GM12878 (cell line): ENCODE data around the gene MCTP2. TPM values are rescaled to one million over a fixed set of nuclear protein-coding genes. Genes with fewer than 3 reads are reported as not detected.

Source experiments
- ATF7 ChIP-seq: fragments of 450-650 bp; IDR thresholded peaks from 2 replicates; pipeline ENCODE4 v1.6.1; 2016; ENCODE audit warnings: low read depth, mild to moderate bottlenecking
- BCL11A ChIP-seq: IDR thresholded peaks from 2 replicates; pipeline ENCODE4 v1.6.1; 2011; ENCODE audit warnings: low read depth, low read length
- E4F1 ChIP-seq: fragments of 450-650 bp; IDR thresholded peaks from 2 replicates; pipeline ENCODE4 v1.6.1; 2018; ENCODE audit warnings: borderline replicate concordance, mild to moderate bottlenecking; ENCODE audit not compliant: partially characterized antibody
- FOXK2 ChIP-seq: fragments of 450-650 bp; IDR thresholded peaks from 2 replicates; pipeline ENCODE4 v1.6.1; 2017; ENCODE audit warnings: mild to moderate bottlenecking, moderate library complexity
- HDAC6 ChIP-seq: fragments of 200-600 bp; sonication (generic); IDR thresholded peaks from one replicate; pipeline ENCODE4 v1.8.0; 2017; ENCODE audit warnings: antibody characterized with exemption; ENCODE audit not compliant: unreplicated experiment
- MEF2B ChIP-seq: fragments of 450-650 bp; IDR thresholded peaks from 2 replicates; pipeline ENCODE4 v1.6.1; 2018; ENCODE audit warnings: mild to moderate bottlenecking, moderate library complexity; ENCODE audit not compliant: partially characterized antibody, poor library complexity, severe bottlenecking
- MYC ChIP-seq: IDR thresholded peaks from 2 replicates; pipeline ENCODE4 v1.6.1; 2011; ENCODE audit warnings: mild to moderate bottlenecking, low read length, moderate library complexity, inconsistent platforms; ENCODE audit not compliant: insufficient read depth, insufficient replicate concordance, insufficient read length, severe bottlenecking
- NR2F1 ChIP-seq: fragments of 450-650 bp; conservative IDR thresholded peaks from 2 replicates; pipeline ENCODE4 v1.6.1; 2017; ENCODE audit warnings: mild to moderate bottlenecking
- POLR2AphosphoS2 ChIP-seq: IDR thresholded peaks from 2 replicates; pipeline ENCODE4 v1.6.1; 2011; ENCODE audit warnings: low read depth, mild to moderate bottlenecking, low read length, improper control_type of control experiment, moderate library complexity
- RBBP5 ChIP-seq: fragments of 200-600 bp; sonication (generic); conservative IDR thresholded peaks from 2 replicates; pipeline ENCODE4 v1.6.1; 2016
- SMARCA5 ChIP-seq: fragments of 450-650 bp; IDR thresholded peaks from 2 replicates; pipeline ENCODE4 v1.6.1; 2017; ENCODE audit warnings: mild to moderate bottlenecking
- SP1 ChIP-seq: IDR thresholded peaks from one replicate; pipeline ENCODE4 v1.6.1; 2011; ENCODE audit warnings: low read depth, low read length
- SREBF2 ChIP-seq: IDR thresholded peaks from 2 replicates; pipeline ENCODE4 v1.6.1; 2012; ENCODE audit warnings: mild to moderate bottlenecking, low read length
- TAF1 ChIP-seq: IDR thresholded peaks from 2 replicates; pipeline ENCODE4 v1.6.1; 2011; ENCODE audit warnings: mild to moderate bottlenecking, low read depth, low read length, borderline replicate concordance
- TCF3 ChIP-seq: IDR thresholded peaks from 2 replicates; pipeline ENCODE4 v1.6.1; 2012; ENCODE audit warnings: low read depth, mild to moderate bottlenecking, low read length, borderline replicate concordance; ENCODE audit not compliant: insufficient read depth
- YBX1 ChIP-seq: fragments of 450-650 bp; IDR thresholded peaks from 2 replicates; pipeline ENCODE4 v1.6.1; 2016; ENCODE audit warnings: antibody characterized with exemption
- polyA plus RNA-seq, 11 experiments: library from polyadenylated mRNA; depleted of rRNA in 4 of 11; unstranded in 6 of 11; stranded (reverse) in 5 of 11; fragments of >200 nt; fragmentation: Nextera tagmentation in 4 of 11; fragmentation: Illumina TruSeq in 1 of 11; extraction: Ambion mirVana in 4 of 11; extraction: Trizol in 1 of 11; gene quantifications; 1 replicate in 1 of 11; 2 replicates in 10 of 11; pipeline versions ENCODE4 v1.2.1 to v1.2.3, GENCODE V29; 2011 to 2016; ENCODE audit warnings: inconsistent platforms in 2 of 11, missing spikeins in 2 of 11, low read depth in 1 of 11
- total RNA-seq, 4 experiments: library from RNA; depleted of rRNA in 3 of 4; stranded (reverse); fragments of >200 nt in 3 of 4; fragmentation: Illumina TruSeq in 1 of 4; extraction: Trizol in 1 of 4; gene quantifications; 2 replicates each; pipeline versions ENCODE4 v1.2.1 to v1.2.3, GENCODE V29; 2013 to 2021
- TF ChIP-seq, protein P1 (sequence below): fragments of 450-650 bp; conservative IDR thresholded peaks from 2 replicates; pipeline ENCODE4 v1.6.1; 2017; ENCODE audit warnings: mild to moderate bottlenecking, moderate library complexity
- TF ChIP-seq, protein P2 (sequence below): fragments of 450-650 bp; IDR thresholded peaks from 2 replicates; pipeline ENCODE4 v1.6.1; 2017; ENCODE audit warnings: low read depth, mild to moderate bottlenecking, moderate library complexity
- TF ChIP-seq, protein P3 (sequence below): IDR thresholded peaks from 2 replicates; pipeline ENCODE4 v1.6.1; 2012; ENCODE audit warnings: low read depth, low read length, improper control_type of control experiment

The MCTP2 gene
- total and polyA plus RNA-seq, 10 of the 15 experiments (the other 5 are each of a cell fraction or from before 2014, with no cell fraction given): 0.24 to 48.5 (median 0.88) TPM

- TF ChIP-seq TCF3 (no peak), RBBP5 (no peak), ATF7 (peak; percentile 58; the same call in 1 of the 2 replicates), SREBF2 (no peak), FOXK2 (no peak), NR2F1 (peak; percentile 68), SP1 (no peak), POLR2AphosphoS2 (peak; percentile 71; the same call in 1 of the 2 replicates), MEF2B (peak; percentile 25), HDAC6 (no peak), BCL11A (no peak), YBX1 (no peak), TAF1 (no peak), SMARCA5 (no peak), MYC (no peak), E4F1 (no peak)
- TF ChIP-seq, protein P1, sequence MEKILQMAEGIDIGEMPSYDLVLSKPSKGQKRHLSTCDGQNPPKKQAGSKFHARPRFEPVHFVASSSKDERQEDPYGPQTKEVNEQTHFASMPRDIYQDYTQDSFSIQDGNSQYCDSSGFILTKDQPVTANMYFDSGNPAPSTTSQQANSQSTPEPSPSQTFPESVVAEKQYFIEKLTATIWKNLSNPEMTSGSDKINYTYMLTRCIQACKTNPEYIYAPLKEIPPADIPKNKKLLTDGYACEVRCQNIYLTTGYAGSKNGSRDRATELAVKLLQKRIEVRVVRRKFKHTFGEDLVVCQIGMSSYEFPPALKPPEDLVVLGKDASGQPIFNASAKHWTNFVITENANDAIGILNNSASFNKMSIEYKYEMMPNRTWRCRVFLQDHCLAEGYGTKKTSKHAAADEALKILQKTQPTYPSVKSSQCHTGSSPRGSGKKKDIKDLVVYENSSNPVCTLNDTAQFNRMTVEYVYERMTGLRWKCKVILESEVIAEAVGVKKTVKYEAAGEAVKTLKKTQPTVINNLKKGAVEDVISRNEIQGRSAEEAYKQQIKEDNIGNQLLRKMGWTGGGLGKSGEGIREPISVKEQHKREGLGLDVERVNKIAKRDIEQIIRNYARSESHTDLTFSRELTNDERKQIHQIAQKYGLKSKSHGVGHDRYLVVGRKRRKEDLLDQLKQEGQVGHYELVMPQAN: peak; percentile 86
- TF ChIP-seq, protein P2, sequence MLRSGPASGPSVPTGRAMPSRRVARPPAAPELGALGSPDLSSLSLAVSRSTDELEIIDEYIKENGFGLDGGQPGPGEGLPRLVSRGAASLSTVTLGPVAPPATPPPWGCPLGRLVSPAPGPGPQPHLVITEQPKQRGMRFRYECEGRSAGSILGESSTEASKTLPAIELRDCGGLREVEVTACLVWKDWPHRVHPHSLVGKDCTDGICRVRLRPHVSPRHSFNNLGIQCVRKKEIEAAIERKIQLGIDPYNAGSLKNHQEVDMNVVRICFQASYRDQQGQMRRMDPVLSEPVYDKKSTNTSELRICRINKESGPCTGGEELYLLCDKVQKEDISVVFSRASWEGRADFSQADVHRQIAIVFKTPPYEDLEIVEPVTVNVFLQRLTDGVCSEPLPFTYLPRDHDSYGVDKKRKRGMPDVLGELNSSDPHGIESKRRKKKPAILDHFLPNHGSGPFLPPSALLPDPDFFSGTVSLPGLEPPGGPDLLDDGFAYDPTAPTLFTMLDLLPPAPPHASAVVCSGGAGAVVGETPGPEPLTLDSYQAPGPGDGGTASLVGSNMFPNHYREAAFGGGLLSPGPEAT: no peak
- TF ChIP-seq, protein P3, sequence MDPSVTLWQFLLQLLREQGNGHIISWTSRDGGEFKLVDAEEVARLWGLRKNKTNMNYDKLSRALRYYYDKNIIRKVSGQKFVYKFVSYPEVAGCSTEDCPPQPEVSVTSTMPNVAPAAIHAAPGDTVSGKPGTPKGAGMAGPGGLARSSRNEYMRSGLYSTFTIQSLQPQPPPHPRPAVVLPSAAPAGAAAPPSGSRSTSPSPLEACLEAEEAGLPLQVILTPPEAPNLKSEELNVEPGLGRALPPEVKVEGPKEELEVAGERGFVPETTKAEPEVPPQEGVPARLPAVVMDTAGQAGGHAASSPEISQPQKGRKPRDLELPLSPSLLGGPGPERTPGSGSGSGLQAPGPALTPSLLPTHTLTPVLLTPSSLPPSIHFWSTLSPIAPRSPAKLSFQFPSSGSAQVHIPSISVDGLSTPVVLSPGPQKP: no peak
Measured at GRCh38 chr15:94230883-94231722, at the start of gene MCTP2 (continued).
